Amygdala (tissue), 56 donors: Measurements from ENCODE around the gene ZBTB8B.
"Not testable (repeated sequence)": the region's sequence is repeated elsewhere in the genome, so short reads cannot be mapped to it uniquely, and the experiment has no call there.

Experiments
- DNase-seq, 56 donors: peaks; one replicate each; lab custom pipeline; 2025; lab: John Stamatoyannopoulos, UW

The ZBTB8B gene

GRCh38 chr1:32468791-32469190 lies 3.9 kb downstream of the ZBTB8B start:
- no peak for DNase-seq

GRCh38 chr1:32470431-32470830 lies 5.6 kb downstream of the ZBTB8B start:
- DNase-seq: peak in 6 of 56 donors; percentile 6 to 16 (median 9)

DNA sequence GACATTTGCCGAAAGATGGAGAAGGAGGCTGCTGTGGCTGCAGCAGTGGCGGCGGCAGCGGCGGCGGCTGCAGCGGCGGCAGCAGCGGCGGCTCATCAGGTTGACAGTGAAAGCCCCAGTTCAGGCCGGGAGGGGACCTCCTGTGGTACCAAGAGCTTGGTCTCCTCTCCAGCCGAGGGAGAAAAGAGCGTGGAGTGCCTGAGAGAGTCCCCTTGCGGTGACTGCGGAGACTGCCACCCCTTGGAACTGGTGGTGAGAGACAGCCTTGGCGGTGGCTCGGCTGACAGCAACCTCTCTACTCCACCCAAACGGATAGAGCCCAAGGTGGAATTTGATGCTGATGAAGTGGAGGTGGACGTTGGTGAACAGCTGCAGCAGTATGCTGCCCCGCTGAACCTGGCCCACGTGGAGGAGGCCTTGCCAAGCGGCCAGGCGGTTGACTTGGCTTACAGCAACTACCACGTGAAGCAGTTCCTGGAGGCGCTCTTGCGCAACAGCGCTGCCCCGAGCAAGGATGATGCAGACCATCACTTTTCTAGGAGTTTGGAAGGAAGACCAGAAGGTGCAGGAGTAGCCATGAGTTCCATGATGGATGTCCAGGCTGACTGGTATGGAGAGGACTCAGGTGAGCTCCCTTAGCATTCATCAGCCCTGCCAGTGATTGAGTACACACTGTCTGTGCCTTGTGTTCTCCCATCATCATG lies 6.3 kb downstream of the ZBTB8B start:
- DNase-seq: peak in 10 of 56 donors; percentile 6 to 16 (median 10)

DNA sequence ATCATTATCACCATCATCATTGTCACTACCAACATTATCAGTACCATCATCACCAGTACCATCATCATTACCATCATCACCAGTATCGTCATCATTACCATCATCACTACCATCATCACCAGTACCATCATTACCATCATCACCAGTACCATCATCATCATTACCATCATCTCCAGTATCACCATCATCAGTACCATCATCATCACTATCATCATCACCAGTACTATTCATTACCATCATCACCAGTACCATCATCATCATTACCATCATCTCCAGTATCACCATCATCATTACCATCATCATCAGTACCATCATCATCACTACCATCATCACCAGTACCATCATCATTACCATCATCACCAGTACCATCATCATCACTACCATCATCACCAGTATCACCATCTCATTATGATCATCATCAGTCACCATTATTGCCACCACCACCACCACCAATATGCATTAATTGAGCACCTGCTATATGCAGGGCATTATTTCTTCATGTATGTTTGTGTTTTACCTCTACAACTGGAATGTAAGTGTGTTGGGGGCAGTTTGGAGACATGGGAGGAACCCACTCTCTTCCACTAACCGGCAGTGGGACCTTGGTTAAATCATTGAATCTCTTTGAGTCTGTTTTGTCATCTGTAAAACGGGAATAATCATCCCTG lies 7.0 kb downstream of the ZBTB8B start:
- DNase-seq: no peak

DNA sequence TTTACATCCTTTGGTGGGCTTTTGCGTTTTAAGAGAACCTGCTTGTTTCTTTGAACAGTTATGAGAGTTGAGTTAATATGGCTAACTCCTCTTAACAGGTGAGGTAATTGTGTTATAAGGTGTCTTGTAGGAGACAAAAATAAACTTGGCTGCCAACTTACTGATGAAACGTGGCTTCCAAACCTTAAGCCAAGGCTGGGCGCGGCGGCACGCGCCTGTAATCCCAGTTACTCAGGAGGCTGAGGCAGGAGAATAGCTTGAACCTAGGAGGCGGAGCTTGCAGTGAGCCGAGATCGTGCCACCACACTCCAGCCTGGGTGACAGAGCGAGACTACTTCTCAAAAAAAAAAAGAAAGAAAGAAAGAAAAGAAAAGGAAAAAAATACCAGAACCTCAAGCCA lies 8.1 kb downstream of the ZBTB8B start:
- not testable (repeated sequence) for DNase-seq

DNA sequence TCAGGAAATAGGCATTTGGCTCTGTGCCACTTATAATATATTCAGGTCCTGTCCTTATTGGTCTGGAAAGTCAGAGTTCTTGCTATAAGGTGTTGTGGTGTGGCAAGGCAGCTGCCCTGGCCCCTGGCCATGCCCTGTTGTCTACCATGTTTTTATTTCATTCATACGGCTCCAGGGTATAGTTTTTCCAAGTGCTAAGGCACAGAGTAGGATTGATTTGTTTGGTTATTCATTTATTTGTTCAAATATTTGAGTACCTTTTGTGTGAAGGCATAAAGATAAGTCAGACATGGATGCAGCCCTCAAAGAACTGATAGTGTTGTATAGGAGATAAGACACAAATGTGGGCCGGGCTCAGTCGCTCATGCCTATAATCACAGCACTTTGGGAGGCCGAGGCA lies 10.1 kb downstream of the ZBTB8B start:
- no peak for DNase-seq

- DNase-seq: no peak
Measured at GRCh38 chr1:32480003-32480402, 15.1 kb downstream of the ZBTB8B start.

GRCh38 chr1:32480761-32481160 lies 15.9 kb downstream of the ZBTB8B start:
- DNase-seq: no peak

DNA sequence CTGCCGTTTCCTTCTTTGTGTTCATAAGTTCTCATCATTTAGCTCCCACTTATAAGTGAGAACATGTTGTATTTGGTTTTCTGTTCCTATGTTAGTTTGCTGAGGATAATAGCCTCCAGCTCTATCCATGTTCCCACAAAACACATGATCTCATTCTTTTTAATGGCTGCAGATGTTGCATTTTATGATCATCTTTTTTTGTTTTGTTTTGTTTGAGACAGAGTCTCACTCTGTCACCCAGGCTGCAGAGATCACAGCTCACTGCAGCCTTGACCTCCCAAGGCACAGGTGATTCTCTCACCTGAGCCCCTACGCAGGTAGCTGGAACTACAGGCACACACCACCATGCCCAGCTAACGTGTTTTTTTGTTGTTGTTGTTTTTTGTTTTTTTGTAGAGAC lies 16.9 kb downstream of the ZBTB8B start:
- not testable (repeated sequence) for DNase-seq

DNA sequence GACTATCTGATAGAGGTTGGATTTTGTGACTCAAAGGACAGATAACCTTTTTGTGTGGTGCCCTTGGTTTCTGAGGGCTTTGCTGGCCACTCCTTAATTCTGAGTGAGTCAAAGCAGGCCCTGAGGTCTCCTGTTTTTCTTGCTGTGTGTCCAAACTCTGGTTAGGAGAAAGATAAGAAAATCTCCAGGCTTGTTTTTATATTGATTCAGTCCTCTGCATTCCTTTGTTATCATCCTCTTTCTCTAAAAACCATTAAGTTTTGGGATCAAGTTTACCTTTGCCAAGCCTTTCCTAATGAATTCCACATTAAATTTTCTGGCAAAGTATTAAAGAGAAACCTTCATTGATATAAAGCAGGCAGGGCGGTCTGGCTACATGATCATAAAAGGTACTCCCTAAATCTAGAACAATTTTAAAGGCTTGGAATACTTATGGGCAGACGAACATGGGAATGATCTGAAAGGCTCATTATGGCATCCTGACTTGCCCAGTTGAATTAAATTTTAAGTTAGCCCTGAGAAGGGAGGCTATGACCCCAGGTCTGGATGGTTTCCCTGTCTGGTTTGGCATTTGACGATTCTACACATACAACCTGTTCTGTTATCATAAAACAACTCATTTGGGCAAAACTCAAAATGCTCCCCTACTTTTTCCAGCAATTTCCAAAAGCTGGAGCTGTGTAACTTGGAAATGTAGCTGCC lies 20.8 kb downstream of the ZBTB8B start:
- DNase-seq: no peak

GRCh38 chr1:32486463-32487113 lies 21.7 kb downstream of the ZBTB8B start:
- DNase-seq: no peak

DNA sequence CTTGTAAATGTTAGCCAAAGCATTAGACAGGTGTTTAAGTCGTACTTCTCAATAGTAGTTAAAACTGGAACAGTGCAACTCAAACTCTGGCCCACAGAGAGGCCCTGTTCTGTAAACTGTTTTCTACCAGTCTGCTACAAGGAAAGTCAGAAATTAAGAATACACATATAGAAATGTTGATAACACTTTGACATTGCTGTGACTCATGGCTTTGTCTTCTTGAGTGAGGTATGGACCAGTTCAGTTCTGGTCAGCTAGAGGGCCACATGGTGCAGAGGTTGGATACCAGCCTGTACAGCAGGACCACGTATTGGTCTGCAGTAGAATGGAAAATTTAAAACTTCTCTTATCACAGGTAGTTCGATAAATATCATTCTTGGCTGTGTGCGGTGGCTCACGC lies 22.3 kb downstream of the ZBTB8B start:
- DNase-seq: no peak

DNA sequence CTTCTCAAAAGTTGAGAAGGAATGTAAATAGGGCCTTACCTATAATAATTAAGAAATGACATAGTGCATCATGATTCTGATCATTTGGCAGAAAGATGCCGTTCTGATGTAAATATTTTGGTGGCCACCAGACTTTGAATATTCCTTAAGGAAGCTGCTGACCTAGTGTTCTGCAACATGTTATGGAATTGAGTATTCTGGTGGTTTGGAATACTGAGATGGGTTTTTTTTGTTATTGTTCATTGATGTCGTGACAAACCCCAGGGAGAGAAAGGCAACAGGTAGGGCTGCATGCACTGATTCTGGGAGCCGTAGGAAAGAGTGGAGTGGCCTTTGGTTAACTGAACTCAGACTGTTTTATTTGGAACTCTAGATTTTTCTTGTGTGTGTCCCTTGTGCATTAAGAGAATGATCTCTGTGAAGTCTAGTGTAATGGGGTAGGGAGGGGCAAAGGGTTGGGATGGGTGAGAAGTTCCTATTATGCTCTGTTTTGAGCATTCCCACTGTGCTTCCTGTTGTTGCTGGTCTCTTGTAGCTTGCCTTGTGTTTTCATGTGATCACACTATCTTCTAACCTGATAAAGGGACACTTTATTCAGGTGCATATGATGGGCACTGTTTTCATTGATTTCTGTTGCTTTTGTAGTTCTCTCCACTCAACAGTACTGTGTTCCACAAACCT lies 25.0 kb downstream of the ZBTB8B start:
- no peak for DNase-seq

- no peak for DNase-seq
Measured at GRCh38 chr1:32491386-32491785, 26.5 kb downstream of the ZBTB8B start.

GRCh38 chr1:32494196-32494595 lies 29.3 kb downstream of the ZBTB8B start:
- no peak for DNase-seq

- no peak for DNase-seq
Measured at GRCh38 chr1:32494711-32495337, 30.0 kb downstream of the ZBTB8B start.

GRCh38 chr1:32496127-32496526 lies 31.3 kb downstream of the ZBTB8B start:
- DNase-seq: no peak

GRCh38 chr1:32498751-32499150 lies 33.9 kb downstream of the ZBTB8B start:
- DNase-seq: no peak

- DNase-seq: peak in 45 of 56 donors; percentile 1 to 71 (median 36)
Measured at GRCh38 chr1:32500387-32501209, 35.7 kb downstream of the ZBTB8B start.
